HG03159 (cell line): ENCODE data around the gene TNKS1BP1.

Source experiments
- ATAC-seq: cut with Tn5 transposase; IDR thresholded peaks from one replicate; pipeline ENCODE4 v1.9.1; 2021; ENCODE audit warnings: mild to moderate bottlenecking, moderate library complexity; ENCODE audit not compliant: unreplicated experiment

Gene TNKS1BP1

DNA sequence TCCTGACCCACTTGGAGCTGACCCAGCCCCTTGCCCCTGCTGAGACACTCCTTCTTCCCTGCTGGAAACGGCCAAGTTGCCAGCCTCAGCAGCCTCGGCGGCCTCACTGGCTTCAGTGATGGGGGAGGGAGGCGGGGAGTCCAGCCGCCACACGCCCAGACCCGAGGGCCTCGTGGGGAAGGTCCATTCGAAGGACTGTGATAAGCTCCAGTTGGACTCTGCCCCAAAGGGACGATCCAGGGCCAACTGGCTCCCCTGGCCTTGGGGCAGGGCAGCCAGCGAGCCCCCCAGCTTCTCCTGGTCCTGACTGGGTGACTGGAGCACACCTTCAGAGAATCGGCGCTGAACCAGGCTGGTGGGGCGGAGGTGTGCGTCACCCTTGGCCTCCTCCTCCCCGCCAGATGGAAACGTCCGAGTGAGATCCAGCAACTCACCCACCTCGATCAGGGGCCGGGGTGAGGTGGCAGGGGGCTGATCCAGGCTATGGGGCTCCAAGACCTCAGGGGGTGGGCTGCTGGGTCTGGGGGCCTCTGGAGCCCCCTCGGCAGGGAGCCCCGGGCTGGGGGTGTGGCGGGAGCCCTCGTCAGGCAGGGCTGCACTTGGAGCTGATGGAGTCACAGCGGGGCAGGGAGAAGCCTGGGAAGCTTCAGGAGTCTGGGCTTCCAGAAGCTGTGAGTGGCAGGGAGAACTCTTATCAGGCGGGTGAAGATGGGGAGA is 11.5 kb downstream of the TNKS1BP1 start:
- ATAC-seq = no peak

DNA sequence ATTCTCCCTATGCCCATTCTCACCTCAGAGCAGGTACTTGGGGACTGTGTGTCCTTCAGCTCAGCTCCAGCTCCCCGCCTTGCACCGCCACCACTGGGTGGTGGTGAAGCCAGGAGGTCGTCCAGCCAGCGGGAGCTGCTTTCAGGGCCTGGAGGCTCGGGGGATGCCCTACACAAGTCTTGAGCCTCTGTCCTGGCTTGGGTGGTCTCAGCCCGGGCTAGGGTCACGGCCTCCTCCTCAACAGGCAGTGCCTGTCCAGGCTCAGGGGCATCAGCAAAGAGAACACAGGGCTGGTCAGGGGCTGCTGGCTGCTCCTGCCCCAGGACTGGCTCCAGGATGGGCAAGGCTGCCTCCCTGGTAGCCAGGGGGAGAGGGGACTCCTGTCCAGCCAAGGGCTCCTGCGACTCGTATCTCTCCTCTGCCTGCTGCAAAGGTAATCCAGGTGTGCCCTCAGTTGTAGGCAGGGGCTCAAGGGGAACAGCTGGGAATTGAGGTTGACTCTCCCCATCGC is 12.2 kb downstream of the TNKS1BP1 start:
- ATAC-seq = no peak

DNA sequence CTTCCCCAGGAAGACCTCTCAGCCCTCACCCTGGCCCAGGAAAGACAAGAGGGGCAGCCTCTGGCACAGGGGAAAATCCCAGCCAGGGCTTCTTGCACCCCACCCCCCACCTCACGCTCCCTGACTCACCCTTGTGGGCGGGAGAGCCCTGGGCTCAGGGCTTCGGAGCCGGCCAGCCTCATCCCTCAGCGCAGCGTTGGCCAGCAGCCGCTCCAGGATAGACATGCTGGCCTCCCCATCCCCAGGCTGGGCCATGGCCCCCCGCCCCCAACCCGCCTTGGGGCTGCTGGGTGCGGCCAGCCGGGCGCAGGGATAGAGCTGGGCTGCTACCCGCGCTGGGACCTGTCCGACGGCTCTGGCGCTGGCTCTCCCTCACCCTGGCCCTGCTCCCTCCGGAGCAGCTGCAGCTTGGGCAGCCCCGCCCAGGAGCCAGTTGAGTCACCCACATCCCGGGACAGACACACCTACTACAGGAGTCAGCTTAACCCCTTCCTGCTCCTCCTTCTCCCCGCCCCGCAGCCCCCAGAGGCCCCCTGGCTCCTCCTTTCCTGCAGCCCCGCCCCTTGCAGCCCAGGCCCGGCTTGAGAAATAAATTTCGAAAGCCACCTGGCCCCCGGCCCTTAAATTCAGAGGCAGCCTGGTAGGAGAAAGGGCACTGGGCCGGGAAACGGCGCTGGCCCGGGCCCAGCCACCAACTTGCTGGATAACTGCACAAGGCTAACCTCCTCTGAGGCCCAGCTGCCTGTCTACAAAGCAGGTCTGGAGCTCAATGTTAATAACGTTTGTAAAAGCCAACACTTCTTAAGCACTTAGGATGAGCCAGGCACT is 13.4 kb downstream of the TNKS1BP1 start:
- peak; percentile 81 for ATAC-seq

DNA sequence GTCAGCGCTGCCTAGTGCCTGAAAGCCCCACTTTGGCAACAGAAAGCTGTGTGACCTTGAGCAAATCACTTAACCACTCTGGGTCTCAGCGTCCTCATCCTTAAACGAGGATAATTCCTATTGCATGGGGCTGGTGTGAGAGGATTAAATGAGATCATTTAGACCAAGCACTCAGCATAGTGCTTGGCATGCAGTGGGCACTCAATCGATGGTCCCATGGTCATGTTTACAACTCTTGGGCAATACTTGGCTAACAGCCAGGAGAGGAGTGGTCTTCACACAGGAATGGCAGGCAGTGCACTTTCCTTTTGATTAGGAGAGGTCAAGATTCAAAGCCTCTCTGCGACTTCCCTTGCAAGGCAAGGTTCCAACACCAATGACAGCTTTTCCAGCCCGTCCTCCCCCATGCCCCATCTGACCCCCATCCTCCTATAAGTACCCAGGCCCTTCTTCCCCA is 14.1 kb downstream of the TNKS1BP1 start:
- no peak for ATAC-seq

GRCh38 chr11:57310091-57310490 is 14.7 kb downstream of the TNKS1BP1 start:
- no peak for ATAC-seq

- ATAC-seq = no peak
Measured at GRCh38 chr11:57309106-57310059, 15.4 kb downstream of the TNKS1BP1 start.

GRCh38 chr11:57308426-57309060 is 16.2 kb downstream of the TNKS1BP1 start:
- ATAC-seq = no peak

DNA sequence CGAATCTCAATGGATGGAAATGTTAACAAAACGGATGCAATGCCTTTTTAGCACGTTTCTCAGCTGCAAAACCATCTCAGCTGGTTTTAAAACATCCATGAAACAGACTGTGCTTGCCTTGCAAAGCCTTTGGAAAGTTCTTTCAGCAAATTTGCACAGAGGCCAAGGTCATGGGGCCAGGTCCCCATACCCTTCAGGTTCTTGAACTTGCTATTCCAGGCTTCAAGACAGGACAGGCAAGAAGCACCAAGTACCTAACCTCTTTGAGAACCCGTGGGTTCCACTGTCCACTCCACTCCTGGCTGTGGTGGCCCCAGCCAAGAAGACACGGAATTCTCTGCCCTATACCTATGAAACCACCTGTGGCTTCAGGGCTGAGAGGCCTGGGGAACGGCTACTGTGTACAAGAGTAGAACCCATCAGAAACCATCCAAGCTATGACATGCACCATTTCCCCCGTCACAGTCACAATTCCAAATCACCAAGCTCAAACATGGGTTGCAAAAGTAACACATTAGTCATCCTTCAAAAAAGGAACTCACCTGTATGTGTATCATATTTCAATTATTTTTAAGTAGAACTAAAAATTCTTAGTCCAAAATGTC is 17.0 kb downstream of the TNKS1BP1 start:
- no peak for ATAC-seq

DNA sequence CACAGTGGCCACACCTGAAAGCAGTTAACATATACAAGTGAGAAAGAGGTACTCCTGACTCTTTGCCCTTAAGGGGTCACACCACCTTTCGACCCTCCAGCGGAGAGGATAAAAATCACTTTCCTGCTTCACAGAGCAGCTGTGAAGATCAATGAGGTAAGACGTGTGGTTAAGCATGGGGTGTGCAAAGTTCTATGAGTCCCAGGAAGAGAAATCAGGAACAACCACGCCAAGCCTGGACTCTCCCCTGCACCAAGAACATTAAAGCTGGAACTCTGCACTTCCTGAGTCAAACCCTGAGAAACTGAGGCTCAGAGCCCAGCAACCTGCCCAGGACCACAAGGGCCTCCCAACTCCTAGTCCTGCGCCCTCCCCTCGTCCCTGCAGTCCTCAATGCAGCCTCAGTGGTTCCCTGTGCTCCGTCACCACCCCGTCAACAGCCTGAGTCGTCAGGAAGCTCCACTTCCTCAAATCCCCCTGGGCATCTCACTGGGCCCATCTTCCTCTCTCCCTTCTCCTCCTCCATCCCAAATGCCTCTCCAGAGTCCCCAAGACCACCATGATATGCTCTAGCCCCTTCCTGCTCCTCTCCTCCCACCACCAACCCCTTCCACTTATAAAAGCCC is 17.7 kb downstream of the TNKS1BP1 start:
- no peak for ATAC-seq

- ATAC-seq = no peak
Measured at GRCh38 chr11:57306161-57306876, 18.4 kb downstream of the TNKS1BP1 start.

DNA sequence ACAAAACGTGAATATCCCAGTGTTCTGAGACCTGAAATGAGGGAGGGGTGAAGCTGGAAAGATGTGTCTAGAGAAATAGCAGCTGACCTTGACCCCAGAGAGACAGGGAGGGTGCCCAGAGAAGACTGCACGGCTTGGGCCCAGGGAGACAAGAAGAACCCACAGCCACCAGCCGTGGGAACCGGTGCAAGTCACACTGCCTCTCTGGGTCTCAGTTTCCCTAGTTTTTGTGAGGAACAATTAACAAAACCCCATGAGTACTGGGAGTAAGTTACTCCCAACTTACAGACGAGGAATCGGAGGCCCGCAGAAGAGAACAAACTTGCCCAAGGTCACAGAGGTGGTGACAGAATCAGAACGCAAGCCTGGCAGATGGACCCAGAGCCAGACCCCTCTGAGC is 19.2 kb downstream of the TNKS1BP1 start:
- no peak for ATAC-seq

- no peak for ATAC-seq
Measured at GRCh38 chr11:57303990-57304579, 20.7 kb downstream of the TNKS1BP1 start.

DNA sequence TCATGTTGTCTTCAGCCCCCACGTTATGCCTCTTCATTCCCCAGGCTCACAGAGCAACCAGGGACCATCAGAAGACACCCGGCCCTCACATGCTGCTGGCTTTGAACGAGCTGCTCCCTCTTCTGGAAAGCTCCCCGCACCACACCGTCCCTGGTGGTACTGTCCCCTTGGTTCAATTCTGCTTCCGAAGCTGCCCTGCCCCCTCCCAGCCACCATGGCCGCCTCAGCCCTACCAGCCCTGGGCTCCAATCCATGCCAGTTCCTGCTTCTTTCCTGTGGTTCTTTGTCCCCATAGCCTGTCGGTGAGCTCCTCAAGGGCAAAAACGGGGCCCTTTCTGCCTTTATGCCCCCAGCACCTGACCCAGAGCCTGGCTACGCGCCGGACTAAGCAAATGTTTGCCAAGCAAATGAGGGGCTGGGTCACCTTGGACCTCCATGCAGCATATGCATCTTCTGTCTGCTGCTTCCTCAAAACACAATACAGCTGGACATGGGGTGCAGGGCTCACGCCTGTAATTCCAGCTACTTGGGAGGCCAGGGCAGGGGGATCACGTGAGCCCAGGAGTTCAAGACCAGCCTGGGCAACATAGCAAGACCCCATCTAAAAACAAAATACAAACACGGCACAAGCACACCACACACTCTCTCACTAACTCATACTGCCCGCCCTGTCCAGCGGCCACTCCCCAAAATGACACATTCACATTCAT is 21.3 kb downstream of the TNKS1BP1 start:
- no peak for ATAC-seq

DNA sequence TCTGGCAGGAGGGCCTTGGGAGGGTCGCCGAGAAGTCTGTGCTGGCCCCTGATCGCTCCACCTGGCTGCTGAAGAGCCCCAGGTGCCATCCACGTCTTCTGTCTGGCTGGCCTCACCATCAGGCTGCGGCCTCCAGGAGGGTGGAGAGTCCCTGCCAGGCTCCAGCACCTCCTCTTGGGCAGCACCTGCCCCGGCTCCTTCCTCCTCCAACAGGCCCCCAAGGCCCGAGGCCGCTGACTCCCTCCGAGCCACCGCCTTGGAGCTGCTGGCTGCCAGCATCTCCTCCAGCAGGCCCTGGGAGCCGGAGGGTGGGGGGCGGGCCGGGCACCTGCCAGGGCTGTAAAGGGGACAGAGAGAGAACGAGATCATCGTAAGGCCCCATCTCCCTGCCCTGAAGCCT is 22.3 kb downstream of the TNKS1BP1 start:
- ATAC-seq = no peak

- ATAC-seq = no peak
Measured at GRCh38 chr11:57301711-57302423, 22.9 kb downstream of the TNKS1BP1 start.

GRCh38 chr11:57300785-57301184 is 24.0 kb downstream of the TNKS1BP1 start:
- ATAC-seq = no peak

GRCh38 chr11:57299150-57299737 is 25.5 kb downstream of the TNKS1BP1 start:
- ATAC-seq = no peak
